Karpas-422 (cell line): ENCODE measurements around the gene DLG4. TPM values are rescaled to one million over a fixed set of nuclear protein-coding genes. Genes with fewer than 3 reads are reported as not detected.

ENCODE experiments used
- DNase-seq: peaks from one replicate; pipeline ENCODE4 v3.0.0-alpha.2; 2015
- H2AFZ ChIP-seq: fragments of 200-600 bp; sonication (generic); 2 replicates; pipeline ENCODE4 v1.6.1; 2014; ENCODE audit warnings: antibody characterized with exemption, low read length, mixed read lengths
- H3K27ac ChIP-seq: fragments of 200-600 bp; sonication (generic); 2 replicates; pipeline ENCODE4 v1.5.1; 2014; ENCODE audit warnings: mild to moderate bottlenecking, low read length, moderate library complexity
- H3K27me3 ChIP-seq: fragments of 200-600 bp; sonication (generic); 2 replicates; pipeline ENCODE4 v1.6.1; 2014; ENCODE audit warnings: low read length, mixed read lengths
- H3K36me3 ChIP-seq: fragments of 200-600 bp; sonication (generic); 2 replicates; pipeline ENCODE4 v1.6.1; 2014; ENCODE audit warnings: low read length, mixed read lengths; ENCODE audit not compliant: insufficient read depth
- H3K4me1 ChIP-seq: fragments of 200-600 bp; sonication (generic); 2 replicates; pipeline ENCODE4 v1.6.1; 2014; ENCODE audit warnings: mild to moderate bottlenecking, low read length, mixed read lengths
- H3K4me2 ChIP-seq: fragments of 200-600 bp; sonication (generic); 2 replicates; pipeline ENCODE4 v1.6.1; 2014; ENCODE audit warnings: low read length, low read depth, mild to moderate bottlenecking; ENCODE audit not compliant: poor library complexity, severe bottlenecking
- H3K4me3 ChIP-seq: fragments of 200-600 bp; sonication (generic); 2 replicates; pipeline ENCODE4 v1.5.1; 2014; ENCODE audit warnings: mild to moderate bottlenecking, antibody characterized with exemption, low read length, mixed read lengths
- H3K79me2 ChIP-seq: fragments of 200-600 bp; sonication (generic); 2 replicates; pipeline ENCODE4 v1.6.1; 2014; ENCODE audit warnings: mild to moderate bottlenecking, low read length, mixed read lengths
- H3K9ac ChIP-seq: fragments of 200-600 bp; sonication (generic); 2 replicates; pipeline ENCODE4 v1.6.0; 2014; ENCODE audit warnings: low read length
- H3K9me2 ChIP-seq: fragments of 200-600 bp; sonication (generic), shearing (Covaris generic); replicated peaks from 2 replicates; pipeline ENCODE4 v1.6.0; 2014; ENCODE audit warnings: mild to moderate bottlenecking, low read length, moderate library complexity; ENCODE audit not compliant: insufficient read depth
- H3K9me3 ChIP-seq: fragments of 300-700, 200-600 bp; sonication (generic); 2 replicates; pipeline ENCODE4 v1.6.1; 2014; ENCODE audit warnings: low read length, mixed read lengths
- H4K20me1 ChIP-seq: fragments of 200-600 bp; sonication (generic); 2 replicates; pipeline ENCODE4 v1.6.1; 2014; ENCODE audit warnings: mild to moderate bottlenecking, antibody characterized with exemption, low read length, low read depth; ENCODE audit not compliant: insufficient read depth
- total RNA-seq: library from RNA; depleted of rRNA; stranded (reverse); fragments of >200 nt; shearing (Covaris generic); gene quantifications from 2 replicates; pipeline ENCODE4 v1.2.3, GENCODE V29; 2014; ENCODE audit warnings: low replicate concordance; rRNA removed

The DLG4 gene
- total RNA-seq, result 8.5 and 24.1 TPM in 2 replicates

DNA sequence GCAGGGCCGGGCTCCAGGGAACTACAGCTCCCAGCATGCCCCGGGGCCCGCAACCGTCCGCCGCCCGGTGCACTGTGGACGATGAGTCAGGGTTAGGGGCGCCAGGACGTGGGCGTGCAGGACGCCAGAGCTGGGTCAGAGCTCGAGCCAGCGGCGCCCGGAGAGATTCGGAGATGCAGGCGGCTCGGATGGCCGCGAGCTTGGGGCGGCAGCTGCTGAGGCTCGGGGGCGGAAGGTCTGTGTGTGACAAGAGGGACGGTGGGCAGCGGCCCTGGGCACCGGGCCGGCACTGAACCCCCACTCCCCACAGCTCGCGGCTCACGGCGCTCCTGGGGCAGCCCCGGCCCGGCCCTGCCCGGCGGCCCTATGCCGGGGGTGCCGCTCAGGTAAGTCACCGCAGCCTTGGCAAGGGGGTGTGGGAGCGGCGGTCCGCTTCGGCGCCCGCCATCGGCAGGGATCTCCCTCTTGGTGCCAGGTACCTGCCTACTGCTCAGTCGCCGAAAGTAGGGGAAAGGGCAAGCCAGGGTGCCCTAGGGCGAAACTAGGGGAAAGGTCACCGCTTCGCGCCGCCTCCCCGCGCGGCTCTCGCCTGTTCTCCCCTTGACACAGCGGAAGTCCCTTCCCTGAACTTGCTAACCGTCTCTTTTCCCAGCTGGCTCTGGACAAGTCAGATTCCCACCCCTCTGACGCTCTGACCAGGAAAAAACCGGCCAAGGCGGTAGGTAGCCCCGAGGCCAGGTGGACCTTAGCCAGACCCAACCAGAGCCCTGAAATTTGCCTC, at the start of gene DLG4, which contains the start of gene ACADVL:
Gene DLG4 (minus strand): TSS at position 25 of the 781 bp plus-strand sequence.
Gene ACADVL (plus strand): TSS at position 127 of the 781 bp plus-strand sequence. CDS start 47 bp downstream, at position 174.
- peaks cover 10% of the 10 kb centered on the region; the same call in 1 of the 2 replicates for H4K20me1 ChIP-seq
- H3K9me2 ChIP-seq, result no peaks in the 10 kb centered on the region
- no peaks in the 10 kb centered on the region for H3K27me3 ChIP-seq
- H3K79me2 ChIP-seq, result peaks cover 30% of the 10 kb centered on the region
- H3K9me3 ChIP-seq, result no peaks in the 10 kb centered on the region
- H3K4me1 ChIP-seq, result peaks cover 74% of the 10 kb centered on the region
- peak within 1 kb of the TSS; percentile 88 for H3K4me3 ChIP-seq
- peak within 1 kb of the TSS; percentile 80; the same call in 1 of the 2 replicates for H2AFZ ChIP-seq
- peak within 1 kb of the TSS; percentile 95 for H3K9ac ChIP-seq
- H3K27ac ChIP-seq, result peak within 1 kb of the TSS; percentile 87
- peak within 1 kb of the TSS; percentile 98 for H3K4me2 ChIP-seq
- DNase-seq, result peak; percentile 93
- H3K36me3 ChIP-seq, result peaks cover 8% of the 10 kb centered on the region; the same call in 1 of the 2 replicates

DNA sequence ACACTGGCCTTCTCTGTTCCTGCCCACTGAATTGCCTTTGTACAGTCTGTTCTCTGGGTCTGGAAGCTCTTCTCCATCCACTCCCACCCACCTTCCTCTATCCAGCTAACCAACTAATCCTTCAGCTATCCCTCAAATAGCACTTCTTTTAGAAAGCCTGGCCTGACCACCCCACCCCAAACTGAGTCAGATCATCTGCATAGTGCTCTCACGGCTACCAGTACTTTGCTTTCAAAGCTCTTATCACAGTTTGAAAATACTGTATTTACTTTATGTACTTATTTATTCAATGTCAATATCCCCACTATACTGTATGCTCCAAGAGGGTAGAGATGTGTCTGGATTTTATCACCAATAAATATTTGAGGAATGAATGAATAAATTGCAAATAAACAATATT, 47.1 kb upstream of the DLG4 start:
- H3K9ac ChIP-seq, result no peak overlapping the region
- no peaks in the 10 kb centered on the region for H4K20me1 ChIP-seq
- H3K4me3 ChIP-seq, result no peak overlapping the region
- no peak for DNase-seq
- no peak overlapping the region for H3K27ac ChIP-seq
- no peaks in the 10 kb centered on the region for H3K9me3 ChIP-seq
- no peaks in the 10 kb centered on the region for H3K36me3 ChIP-seq
- no peak overlapping the region for H3K4me2 ChIP-seq
- H3K9me2 ChIP-seq, result no peaks in the 10 kb centered on the region
- no peaks in the 10 kb centered on the region for H3K27me3 ChIP-seq
- no peaks in the 10 kb centered on the region for H3K4me1 ChIP-seq
- H2AFZ ChIP-seq, result no peak overlapping the region
- no peaks in the 10 kb centered on the region for H3K79me2 ChIP-seq

DNA sequence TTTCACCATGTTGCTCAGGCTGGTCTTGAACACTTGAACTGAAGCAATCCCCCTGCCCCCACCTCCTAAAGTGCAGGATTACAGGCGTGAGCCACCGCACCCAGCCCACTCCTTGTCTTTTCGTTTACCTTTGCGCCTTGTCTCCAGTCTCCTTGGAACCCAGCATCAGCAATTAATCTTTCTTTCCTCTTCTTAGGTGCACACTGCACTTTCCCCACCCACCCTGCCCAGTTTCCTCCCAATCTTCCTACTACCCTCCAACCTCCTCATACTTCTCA, 44.1 kb upstream of the DLG4 start:
- H3K9me3 ChIP-seq, result no peaks in the 10 kb centered on the region
- H3K9ac ChIP-seq, result no peak overlapping the region
- H3K4me1 ChIP-seq, result no peaks in the 10 kb centered on the region
- no peaks in the 10 kb centered on the region for H4K20me1 ChIP-seq
- no peak overlapping the region for H3K27ac ChIP-seq
- H3K4me3 ChIP-seq, result no peak overlapping the region
- H2AFZ ChIP-seq, result no peak overlapping the region
- no peaks in the 10 kb centered on the region for H3K36me3 ChIP-seq
- no peaks in the 10 kb centered on the region for H3K9me2 ChIP-seq
- DNase-seq, result no peak
- no peaks in the 10 kb centered on the region for H3K27me3 ChIP-seq
- H3K79me2 ChIP-seq, result no peaks in the 10 kb centered on the region
- H3K4me2 ChIP-seq, result no peak overlapping the region

DNA sequence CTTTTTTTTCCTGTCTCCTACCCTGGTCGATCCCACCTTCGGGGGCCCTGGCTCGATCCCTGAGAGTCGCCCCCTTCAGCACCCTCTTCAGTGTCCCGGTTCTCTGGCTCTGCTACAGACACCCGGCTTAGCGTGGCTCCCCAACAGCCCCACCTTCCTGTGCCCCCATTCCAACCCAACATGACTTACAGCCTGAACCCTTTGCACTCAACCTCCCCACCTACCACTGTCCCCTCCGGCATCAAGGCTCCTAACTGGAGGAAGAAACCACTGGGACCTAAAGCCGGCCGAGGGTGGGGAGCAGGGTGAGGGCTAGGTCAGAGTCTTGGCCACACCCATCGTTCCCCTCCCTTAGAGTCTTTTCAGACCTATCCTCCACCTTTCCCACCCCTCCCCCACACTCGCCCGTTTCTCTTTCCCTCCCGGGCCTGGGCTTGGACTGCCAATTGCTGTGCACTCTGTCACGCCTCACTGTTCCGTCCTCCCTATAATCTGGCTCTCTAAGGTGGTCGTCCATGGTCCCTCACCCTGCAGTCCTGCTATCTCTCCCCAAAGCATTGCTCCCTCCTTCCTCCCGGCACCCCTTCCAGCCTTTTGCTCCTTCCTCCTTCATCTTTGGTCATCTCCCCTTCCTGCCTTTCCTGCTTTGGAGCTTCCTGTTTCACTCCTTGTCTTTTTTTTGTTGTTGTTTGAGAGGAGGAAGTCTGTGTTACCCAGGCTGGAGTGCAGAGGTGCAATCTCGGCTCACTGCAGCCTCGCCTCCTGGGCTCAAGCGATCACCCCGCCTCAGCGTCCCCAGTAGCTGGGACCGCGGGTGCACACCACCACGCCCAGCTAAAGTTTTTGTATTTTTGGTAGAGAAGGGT, 43.5 kb upstream of the DLG4 start:
- Histone ChIP-seq H3K9me3 (no peaks in the 10 kb centered on the region), H3K27me3 (no peaks in the 10 kb centered on the region), H3K36me3 (no peaks in the 10 kb centered on the region), H3K4me1 (no peaks in the 10 kb centered on the region), H3K27ac (no peak overlapping the region), H3K79me2 (no peaks in the 10 kb centered on the region), H3K9ac (no peak overlapping the region), H3K9me2 (no peaks in the 10 kb centered on the region), H2AFZ (no peak overlapping the region), H3K4me2 (no peak overlapping the region), H3K4me3 (no peak overlapping the region), H4K20me1 (no peaks in the 10 kb centered on the region)
- no peak for DNase-seq

DNA sequence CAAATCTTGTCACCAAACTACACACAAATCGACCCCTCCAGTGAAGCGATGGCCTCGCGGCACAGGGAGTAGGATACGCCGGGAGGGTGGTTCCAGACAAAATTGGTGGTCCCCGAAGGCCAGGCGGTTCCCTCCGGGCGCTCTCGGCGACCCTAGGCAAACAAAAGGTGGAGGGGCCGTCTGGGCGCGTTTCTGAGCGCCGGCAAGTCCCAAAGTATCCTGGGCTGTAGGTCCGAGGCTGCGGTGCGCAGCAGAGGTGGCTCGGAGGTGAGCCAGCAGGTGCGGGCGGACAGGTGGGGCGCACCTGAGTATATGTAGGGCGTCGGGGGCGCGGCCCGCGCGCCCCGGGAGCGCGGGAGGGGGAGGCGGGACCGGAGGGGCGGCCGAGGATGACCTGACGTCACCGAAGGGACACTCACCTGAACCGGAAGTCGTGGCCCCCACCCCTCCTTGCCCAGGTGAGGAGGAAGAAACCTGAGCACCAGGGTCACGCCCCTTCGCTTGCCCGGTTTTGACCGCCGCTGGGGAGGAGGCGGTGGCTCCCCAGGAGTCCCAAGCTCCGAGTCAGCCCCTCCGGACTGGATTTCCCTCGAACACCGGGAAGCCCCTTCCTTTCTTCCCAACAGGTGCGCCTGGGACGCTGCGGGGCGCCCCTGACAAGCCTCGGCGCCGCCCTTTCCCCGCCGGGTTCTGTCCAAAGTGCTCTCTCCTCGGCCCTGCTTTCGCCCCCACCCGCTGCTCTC, 42.7 kb upstream of the DLG4 start, which contains the start of gene CLDN7:
Gene CLDN7 (minus strand): TSS at position 287 of the 743 bp plus-strand sequence. CDS start 435 bp downstream, outside the sequence.
- H3K27ac ChIP-seq, result no peak within 1 kb of the TSS
- H4K20me1 ChIP-seq, result no peaks in the 10 kb centered on the region
- H3K27me3 ChIP-seq, result no peaks in the 10 kb centered on the region
- H3K9ac ChIP-seq, result no peak within 1 kb of the TSS
- H3K4me2 ChIP-seq, result no peak within 1 kb of the TSS
- H3K79me2 ChIP-seq, result no peaks in the 10 kb centered on the region
- H3K9me2 ChIP-seq, result no peaks in the 10 kb centered on the region
- H3K4me3 ChIP-seq, result no peak within 1 kb of the TSS
- no peaks in the 10 kb centered on the region for H3K36me3 ChIP-seq
- H3K9me3 ChIP-seq, result no peaks in the 10 kb centered on the region
- no peak within 1 kb of the TSS for H2AFZ ChIP-seq
- DNase-seq, result no peak
- no peaks in the 10 kb centered on the region for H3K4me1 ChIP-seq

DNA sequence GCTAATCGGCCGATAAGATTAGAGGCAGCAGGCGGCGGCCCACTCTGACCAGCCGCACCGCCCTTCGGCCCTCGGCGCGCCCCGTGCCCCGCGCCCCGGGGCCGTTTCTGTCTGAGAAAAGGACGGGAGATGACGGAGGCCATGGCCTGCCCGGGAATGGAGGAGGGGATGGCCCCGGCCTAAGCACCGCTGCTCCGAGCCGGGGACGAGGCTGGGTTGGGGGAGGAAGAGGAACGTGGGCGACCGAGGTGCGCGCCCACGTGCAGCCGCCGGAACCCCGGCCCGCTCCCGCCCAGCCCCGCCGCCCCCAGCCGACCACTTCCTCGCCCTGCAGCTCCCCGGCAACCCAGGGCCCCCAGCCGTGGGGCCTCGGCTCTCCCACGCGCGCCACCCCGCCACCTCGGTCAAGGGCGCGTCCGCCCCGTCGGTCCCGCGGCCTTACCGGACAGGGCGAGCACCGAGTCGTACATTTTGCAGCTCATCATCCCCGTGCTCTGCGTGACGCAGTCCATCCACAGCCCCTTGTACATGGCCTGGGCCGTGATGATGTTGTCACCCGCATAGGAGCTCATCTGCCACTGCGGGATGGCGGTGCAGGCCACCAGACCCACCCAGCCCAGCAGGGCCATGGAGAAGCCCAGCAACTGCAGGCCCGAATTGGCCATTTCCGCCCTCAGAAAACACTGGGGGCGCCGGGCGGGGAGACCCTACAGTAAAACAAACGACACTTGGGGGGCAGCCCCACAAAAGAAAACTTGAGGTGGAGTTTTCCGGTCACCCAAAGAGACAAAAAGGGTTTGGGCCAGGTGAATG, 41.9 kb upstream of the DLG4 start:
- no peak for DNase-seq
- Histone ChIP-seq H3K4me2 (no peak overlapping the region), H3K79me2 (no peaks in the 10 kb centered on the region), H3K9me2 (no peaks in the 10 kb centered on the region), H3K9ac (no peak overlapping the region), H3K4me1 (no peaks in the 10 kb centered on the region), H3K9me3 (no peaks in the 10 kb centered on the region), H3K27me3 (no peaks in the 10 kb centered on the region), H3K27ac (no peak overlapping the region), H3K4me3 (no peak overlapping the region), H2AFZ (no peak overlapping the region), H3K36me3 (peaks cover 3% of the 10 kb centered on the region; the same call in 1 of the 2 replicates), H4K20me1 (no peaks in the 10 kb centered on the region)

DNA sequence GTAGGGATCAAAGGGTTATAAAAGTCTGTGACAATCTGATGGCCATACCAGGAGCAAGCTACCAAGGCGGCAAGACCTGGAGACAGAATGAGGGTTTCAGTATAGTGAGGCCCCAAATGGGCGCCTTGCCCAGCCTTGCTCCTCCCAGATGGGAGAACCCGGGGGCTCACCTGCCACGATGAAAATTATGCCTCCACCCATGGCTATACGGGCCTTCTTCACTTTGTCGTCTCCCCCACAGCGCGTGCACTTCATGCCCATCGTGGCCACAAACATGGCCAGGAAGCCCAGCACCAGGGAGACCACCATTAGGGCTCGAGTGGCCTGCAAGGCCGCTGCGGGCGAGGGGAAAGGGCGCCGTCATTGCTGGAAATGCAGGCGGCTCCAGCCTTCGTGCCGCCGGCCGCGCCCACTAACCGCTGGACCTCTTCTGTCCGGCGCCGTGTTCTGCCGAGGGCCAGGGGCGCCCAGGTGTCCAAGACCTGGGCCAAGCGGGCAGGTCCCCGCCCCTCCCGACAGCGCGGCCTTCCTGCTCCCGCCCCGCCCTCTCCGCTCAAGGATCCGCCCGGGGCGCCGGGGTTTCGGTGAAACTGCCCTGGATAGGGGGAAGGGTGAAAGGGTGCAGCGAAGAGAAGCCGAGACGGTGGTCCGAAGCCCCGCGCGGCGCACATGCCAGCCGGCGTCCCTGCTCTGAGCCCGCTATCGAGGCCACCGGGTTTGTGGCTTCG, 41.2 kb upstream of the DLG4 start:
- H2AFZ ChIP-seq, result no peak overlapping the region
- H3K9me2 ChIP-seq, result no peaks in the 10 kb centered on the region
- H3K36me3 ChIP-seq, result peaks cover 6% of the 10 kb centered on the region; the same call in 1 of the 2 replicates
- H3K79me2 ChIP-seq, result no peaks in the 10 kb centered on the region
- H3K4me1 ChIP-seq, result no peaks in the 10 kb centered on the region
- H3K9me3 ChIP-seq, result no peaks in the 10 kb centered on the region
- H3K9ac ChIP-seq, result no peak overlapping the region
- no peak overlapping the region for H3K4me2 ChIP-seq
- no peaks in the 10 kb centered on the region for H4K20me1 ChIP-seq
- H3K27me3 ChIP-seq, result no peaks in the 10 kb centered on the region
- no peak overlapping the region for H3K4me3 ChIP-seq
- H3K27ac ChIP-seq, result no peak overlapping the region
- DNase-seq, result no peak
